DMS153 treated with DMSO at 0.1 percent for 48 hours (cell line): ENCODE data around the gene BAIAP2L2.

Source experiments
- DNase-seq: peaks from one replicate; lab custom pipeline; 2025; ENCODE audit not compliant: unreplicated experiment; lab: John Stamatoyannopoulos, UW

BAIAP2L2 gene

GRCh38 chr22:38108561-38109319 lies 1.7 kb downstream of the BAIAP2L2 start:
- DNase-seq: no peak

- no peak for DNase-seq
These were observed 2.6 kb downstream of the BAIAP2L2 start for GRCh38 chr22:38107692-38108515.

GRCh38 chr22:38106814-38107578 lies 3.5 kb downstream of the BAIAP2L2 start:
- DNase-seq: no peak

- DNase-seq: no peak
These were observed 6.4 kb downstream of the BAIAP2L2 start for GRCh38 chr22:38104084-38104483.

- DNase-seq: no peak
These were observed 6.8 kb downstream of the BAIAP2L2 start for GRCh38 chr22:38103641-38104040.

GRCh38 chr22:38098410-38099249 lies 11.9 kb downstream of the BAIAP2L2 start:
- DNase-seq: no peak

- DNase-seq: no peak
These were observed 12.7 kb downstream of the BAIAP2L2 start for GRCh38 chr22:38097557-38098409.

- no peak for DNase-seq
These were observed 13.4 kb downstream of the BAIAP2L2 start for GRCh38 chr22:38097058-38097457.

- DNase-seq: no peak
These were observed 21.0 kb downstream of the BAIAP2L2 start for GRCh38 chr22:38089474-38089851.

GRCh38 chr22:38088629-38089473 lies 21.6 kb downstream of the BAIAP2L2 start:
- DNase-seq: no peak

GRCh38 chr22:38087855-38088254 lies 22.6 kb downstream of the BAIAP2L2 start:
- no peak for DNase-seq

- no peak for DNase-seq
These were observed 23.5 kb downstream of the BAIAP2L2 start for GRCh38 chr22:38086942-38087341.

- no peak for DNase-seq
These were observed 24.3 kb downstream of the BAIAP2L2 start for GRCh38 chr22:38086001-38086845.

GRCh38 chr22:38085501-38085900 lies 25.0 kb downstream of the BAIAP2L2 start:
- no peak for DNase-seq

GRCh38 chr22:38085056-38085455 lies 25.4 kb downstream of the BAIAP2L2 start:
- no peak for DNase-seq

GRCh38 chr22:38083931-38084631 lies 26.4 kb downstream of the BAIAP2L2 start, which contains the start of gene SLC16A8:
TSS of gene SLC16A8 (minus strand) at chr22:38084184. CDS start at chr22:38082873, 1,311 bp downstream.
- no peak for DNase-seq
